DOHH2 (cell line): Measurements from ENCODE around the gene PSD4.

Source experiments
- H3F3A ChIP-seq: fragments of 200-600 bp; sonication (generic), shearing (Covaris generic); 2 replicates; pipeline ENCODE4 v1.6.0; 2016; ENCODE audit warnings: antibody characterized with exemption, mild to moderate bottlenecking; ENCODE audit not compliant: control insufficient read depth, insufficient read depth
- H3K27ac ChIP-seq: fragments of 200-600 bp; sonication (generic); 2 replicates; pipeline ENCODE4 v1.5.1; 2014; ENCODE audit warnings: low read depth, mild to moderate bottlenecking, low read length, moderate library complexity
- H3K27me3 ChIP-seq: fragments of 200-600 bp; sonication (generic); 2 replicates; pipeline ENCODE4 v1.6.1; 2014; ENCODE audit warnings: mild to moderate bottlenecking, low read length, mixed read lengths; ENCODE audit not compliant: control insufficient read depth
- H3K36me3 ChIP-seq: fragments of 200-600 bp; sonication (generic); 2 replicates; pipeline ENCODE4 v1.6.1; 2014; ENCODE audit warnings: mild to moderate bottlenecking, low read length, moderate library complexity, mixed read lengths; ENCODE audit not compliant: control insufficient read depth
- H3K4me1 ChIP-seq: fragments of 200-600 bp; sonication (generic); 2 replicates; pipeline ENCODE4 v1.6.1; 2014; ENCODE audit warnings: mild to moderate bottlenecking, low read length, mixed read lengths; ENCODE audit not compliant: control insufficient read depth
- H3K4me2 ChIP-seq: fragments of 200-600 bp; sonication (generic); 2 replicates; pipeline ENCODE4 v1.6.0; 2014; ENCODE audit warnings: mild to moderate bottlenecking, low read length, moderate library complexity
- H3K4me3 ChIP-seq: fragments of 200-600 bp; sonication (generic); 2 replicates; pipeline ENCODE4 v1.5.1; 2014; ENCODE audit warnings: mild to moderate bottlenecking, low read length, mixed read lengths
- H3K79me2 ChIP-seq: fragments of 200-600 bp; sonication (generic); 2 replicates; pipeline ENCODE4 v1.6.1; 2014; ENCODE audit warnings: mild to moderate bottlenecking, low read length, mixed read lengths; ENCODE audit not compliant: control insufficient read depth
- H3K9me2 ChIP-seq: fragments of 200-600 bp; sonication (generic); replicated peaks from 2 replicates; pipeline ENCODE4 v1.6.1; 2014; ENCODE audit warnings: mild to moderate bottlenecking, low read length, mixed read lengths; ENCODE audit not compliant: control insufficient read depth
- H3K9me3 ChIP-seq: fragments of 200-600 bp; sonication (generic); 2 replicates; pipeline ENCODE4 v1.6.1; 2014; ENCODE audit warnings: antibody characterized with exemption, low read length, mixed read lengths; ENCODE audit not compliant: control insufficient read depth, insufficient read depth
- H4K20me1 ChIP-seq: fragments of 200-600 bp; sonication (generic); 2 replicates; pipeline ENCODE4 v1.6.0; 2014; ENCODE audit warnings: low read depth, mild to moderate bottlenecking, antibody characterized with exemption, low read length, moderate library complexity; ENCODE audit not compliant: control insufficient read depth, insufficient read depth
- EZH2phosphoT487 ChIP-seq: fragments of 200-600 bp; sonication (generic); IDR thresholded peaks from 2 replicates; pipeline ENCODE4 v1.6.1; 2017; ENCODE audit warnings: borderline replicate concordance, mild to moderate bottlenecking, antibody characterized with exemption, low read length, moderate library complexity, mixed read lengths
- TF ChIP-seq, protein P1 (sequence below): fragments of 200-600 bp; sonication (generic); IDR thresholded peaks from one replicate; pipeline ENCODE4 v1.5.1; 2014; ENCODE audit warnings: antibody characterized with exemption, mild to moderate bottlenecking, low read depth, low read length; ENCODE audit not compliant: poor library complexity, severe bottlenecking

PSD4 gene

GRCh38 chr2:113240150-113240914 lies 66.6 kb downstream of the PSD4 start:
- no peaks in the 10 kb centered on the region for H3K9me2 ChIP-seq
- no peak overlapping the region for H3K4me2 ChIP-seq
- H3K4me3 ChIP-seq = no peak overlapping the region
- no peaks in the 10 kb centered on the region for H3K79me2 ChIP-seq
- no peaks in the 10 kb centered on the region for H3K36me3 ChIP-seq
- no peaks in the 10 kb centered on the region for H4K20me1 ChIP-seq
- H3K27me3 ChIP-seq = peaks cover 2% of the 10 kb centered on the region; the same call in 1 of the 2 replicates
- TF ChIP-seq, protein P1, sequence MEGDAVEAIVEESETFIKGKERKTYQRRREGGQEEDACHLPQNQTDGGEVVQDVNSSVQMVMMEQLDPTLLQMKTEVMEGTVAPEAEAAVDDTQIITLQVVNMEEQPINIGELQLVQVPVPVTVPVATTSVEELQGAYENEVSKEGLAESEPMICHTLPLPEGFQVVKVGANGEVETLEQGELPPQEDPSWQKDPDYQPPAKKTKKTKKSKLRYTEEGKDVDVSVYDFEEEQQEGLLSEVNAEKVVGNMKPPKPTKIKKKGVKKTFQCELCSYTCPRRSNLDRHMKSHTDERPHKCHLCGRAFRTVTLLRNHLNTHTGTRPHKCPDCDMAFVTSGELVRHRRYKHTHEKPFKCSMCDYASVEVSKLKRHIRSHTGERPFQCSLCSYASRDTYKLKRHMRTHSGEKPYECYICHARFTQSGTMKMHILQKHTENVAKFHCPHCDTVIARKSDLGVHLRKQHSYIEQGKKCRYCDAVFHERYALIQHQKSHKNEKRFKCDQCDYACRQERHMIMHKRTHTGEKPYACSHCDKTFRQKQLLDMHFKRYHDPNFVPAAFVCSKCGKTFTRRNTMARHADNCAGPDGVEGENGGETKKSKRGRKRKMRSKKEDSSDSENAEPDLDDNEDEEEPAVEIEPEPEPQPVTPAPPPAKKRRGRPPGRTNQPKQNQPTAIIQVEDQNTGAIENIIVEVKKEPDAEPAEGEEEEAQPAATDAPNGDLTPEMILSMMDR = no peak
- TF ChIP-seq EZH2phosphoT487 = no peak
- no peaks in the 10 kb centered on the region for H3K9me3 ChIP-seq
- H3K4me1 ChIP-seq = no peaks in the 10 kb centered on the region
- H3F3A ChIP-seq = no peaks in the 10 kb centered on the region
- no peak overlapping the region for H3K27ac ChIP-seq

GRCh38 chr2:113240915-113241911 lies 67.4 kb downstream of the PSD4 start:
- no peak overlapping the region for H3K4me2 ChIP-seq
- H4K20me1 ChIP-seq = no peaks in the 10 kb centered on the region
- no peaks in the 10 kb centered on the region for H3K4me1 ChIP-seq
- H3F3A ChIP-seq = no peaks in the 10 kb centered on the region
- H3K27ac ChIP-seq = no peak overlapping the region
- H3K36me3 ChIP-seq = no peaks in the 10 kb centered on the region
- no peaks in the 10 kb centered on the region for H3K79me2 ChIP-seq
- H3K4me3 ChIP-seq = no peak overlapping the region
- H3K9me2 ChIP-seq = no peaks in the 10 kb centered on the region
- no peaks in the 10 kb centered on the region for H3K9me3 ChIP-seq
- H3K27me3 ChIP-seq = peaks cover 2% of the 10 kb centered on the region; the same call in 1 of the 2 replicates
- TF ChIP-seq EZH2phosphoT487 = no peak

DNA sequence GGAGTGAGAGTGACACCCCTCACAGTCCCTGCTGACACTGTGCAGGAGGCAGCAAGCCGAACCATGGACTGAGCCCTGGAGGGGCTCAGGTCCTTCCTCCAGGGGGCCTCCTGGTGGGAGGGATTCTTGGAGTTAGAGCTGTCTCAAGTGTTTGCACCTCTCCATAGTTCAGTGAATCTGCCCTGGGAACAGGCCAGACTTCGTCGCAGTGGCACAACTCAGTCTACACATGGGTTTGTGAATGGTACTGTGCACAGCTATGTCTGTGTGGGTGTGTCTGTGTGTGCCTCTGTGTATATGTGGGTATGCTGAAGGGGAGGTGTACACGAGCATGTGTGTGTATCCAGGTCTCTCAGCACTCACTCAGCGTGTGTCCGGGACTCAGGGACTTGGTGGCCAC lies 68.6 kb downstream of the PSD4 start:
- Histone ChIP-seq H3K4me1 (no peaks in the 10 kb centered on the region), H3K79me2 (no peaks in the 10 kb centered on the region), H4K20me1 (no peaks in the 10 kb centered on the region), H3K4me2 (no peak overlapping the region), H3K9me2 (no peaks in the 10 kb centered on the region), H3K27me3 (peaks cover 2% of the 10 kb centered on the region; the same call in 1 of the 2 replicates), H3K27ac (no peak overlapping the region), H3F3A (no peaks in the 10 kb centered on the region), H3K4me3 (no peak overlapping the region), H3K36me3 (no peaks in the 10 kb centered on the region), H3K9me3 (no peaks in the 10 kb centered on the region)
- no peak for TF ChIP-seq EZH2phosphoT487
- TF ChIP-seq, protein P1 = no peak
